HepG2 (cell line): ENCODE data around the gene BPIFB6. TPM values are rescaled to one million over a fixed set of nuclear protein-coding genes. Genes with fewer than 3 reads are reported as not detected.

Experiments
- ATAC-seq: fragments of 200-7000 bp; cut with Tn5 transposase; 3 replicates; pipeline ENCODE4 v1.9.1; 2020; ENCODE audit warnings: mild to moderate bottlenecking, moderate library complexity
- Bru-seq: library from RNA; stranded (reverse); fragments of 400-500 nt; gene quantifications from one replicate; lab custom pipeline; 2021; lab: Mats Ljungman, UMichigan
- BruChase-seq, 2 experiments: library from RNA; stranded (reverse); fragments of 400-500 nt; gene quantifications; one replicate each; lab custom pipeline; 2021; lab: Mats Ljungman, UMichigan
- BruUV-seq: library from RNA; stranded (reverse); fragments of 400-500 nt; replicated peaks from 2 replicates; lab custom pipeline; 2021; lab: Mats Ljungman, UMichigan
- CTCF ChIA-PET: fragments of 300-600 bp; formaldehyde crosslinking; extraction: SDS; loops from one replicate; lab custom pipeline; 2021; ENCODE audit warnings: low total read pairs, inconsistent platforms, low intra/inter-chr PET ratio; lab: Yijun Ruan, JAX
- POLR2A ChIA-PET: fragments of 350-600 bp; sonication (Branson Sonifier 250); formaldehyde crosslinking; loops from one replicate; lab custom pipeline; 2020; ENCODE audit warnings: antibody characterized with exemption, inconsistent platforms; lab: Yijun Ruan, JAX
- DNase-seq: peaks from one replicate; pipeline ENCODE4 v3.0.0-alpha.2; 2015; ENCODE audit warnings: low spot score
- FAIRE-seq: peaks from 3 replicates; lab custom pipeline; 2011; peaks lifted over from hg19 to GRCh38; lab: Jason Lieb, UNC
- H2AFZ ChIP-seq: one replicate; pipeline ENCODE4 v1.6.1; 2011; ENCODE audit warnings: low read length, inconsistent platforms
- H3K27ac ChIP-seq: fragments of 300-600 bp; 3 replicates; pipeline ENCODE4 v1.8.0; 2011; ENCODE audit warnings: mixed run types, mild to moderate bottlenecking, mixed read lengths, low read length, inconsistent platforms; ENCODE audit not compliant: insufficient read depth; ENCODE audit errors: extremely low read length
- H3K27me3 ChIP-seq, 2 experiments: fragments of 200-600 bp in 1 of 2; 2 replicates in 1 of 2; 3 replicates in 1 of 2; pipeline versions ENCODE4 v1.6.0 to v1.8.0; 2011; ENCODE audit warnings: low read length in 2 of 2, mild to moderate bottlenecking in 2 of 2, moderate library complexity in 2 of 2, inconsistent platforms in 1 of 2; ENCODE audit not compliant: insufficient read depth in 2 of 2, control insufficient read depth in 1 of 2
- H3K36me3 ChIP-seq, 2 experiments: fragments of 200-600 bp in 1 of 2; replicated peaks in 1 of 2; 2 replicates in 1 of 2; 3 replicates in 1 of 2; pipeline versions ENCODE4 v1.5.1 to v1.8.0; 2011; ENCODE audit warnings: low read length in 2 of 2, inconsistent platforms in 1 of 2; ENCODE audit not compliant: insufficient read depth in 2 of 2, control insufficient read depth in 1 of 2
- H3K4me1 ChIP-seq: 2 replicates; pipeline ENCODE4 v1.5.1; 2012; ENCODE audit warnings: low read length, inconsistent platforms; ENCODE audit not compliant: insufficient read depth
- H3K4me2 ChIP-seq: 2 replicates; pipeline ENCODE4 v1.6.0; 2011; ENCODE audit warnings: low read depth, low read length, inconsistent platforms
- H3K4me3 ChIP-seq, 3 experiments: fragments of 200-600 bp in 1 of 3; sonication (generic), shearing (Covaris generic) in 1 of 3; replicated peaks in 1 of 3; 2 replicates each; pipeline ENCODE4 v1.5.1; 2011 to 2016; ENCODE audit warnings: low read length in 3 of 3, inconsistent platforms in 2 of 3, low read depth in 2 of 3, mild to moderate bottlenecking in 2 of 3, control low read depth in 1 of 3, mixed read lengths in 1 of 3; ENCODE audit not compliant: insufficient read depth in 1 of 3
- H3K79me2 ChIP-seq: one replicate; pipeline ENCODE4 v1.6.1; 2011; ENCODE audit warnings: low read length, inconsistent platforms; ENCODE audit not compliant: insufficient read depth
- H3K9ac ChIP-seq: 2 replicates; pipeline ENCODE4 v1.6.0; 2011; ENCODE audit warnings: mild to moderate bottlenecking, low read depth, low read length, inconsistent platforms; ENCODE audit not compliant: insufficient read depth
- H3K9me3 ChIP-seq: 2 replicates; pipeline ENCODE4 v1.5.1; 2012; ENCODE audit warnings: mild to moderate bottlenecking, low read length
- H4K20me1 ChIP-seq: 2 replicates; pipeline ENCODE4 v1.6.0; 2011; ENCODE audit warnings: inconsistent platforms, mild to moderate bottlenecking, low read length, moderate library complexity; ENCODE audit not compliant: insufficient read depth
- ARNTL ChIP-seq: sonication (generic); formaldehyde crosslinking; IDR thresholded peaks from 2 replicates; pipeline ENCODE4 v1.4.0; 2020; ENCODE audit warnings: mild to moderate bottlenecking, missing genetic modification reagents
- EEA1 ChIP-seq: sonication (generic); formaldehyde crosslinking; IDR thresholded peaks from 2 replicates; pipeline ENCODE4 v1.5.1; 2020; ENCODE audit warnings: mild to moderate bottlenecking, missing genetic modification reagents, borderline replicate concordance
- FOXM1 ChIP-seq: sonication (generic); formaldehyde crosslinking; IDR thresholded peaks from 2 replicates; pipeline ENCODE4 v1.5.0; 2020; ENCODE audit warnings: missing genetic modification reagents
- MAFK ChIP-seq, 2 experiments: IDR thresholded peaks in 1 of 2; conservative IDR thresholded peaks in 1 of 2; 2 replicates each; pipeline ENCODE4 v1.6.1; 2011; ENCODE audit warnings: improper control_type of control experiment in 2 of 2, low read length in 2 of 2
- MXD1 ChIP-seq: sonication (generic); formaldehyde crosslinking; IDR thresholded peaks from 2 replicates; pipeline ENCODE4 v1.4.0; 2020; ENCODE audit warnings: mild to moderate bottlenecking, missing genetic modification reagents
- PRDM4 ChIP-seq: sonication (generic); formaldehyde crosslinking; IDR thresholded peaks from 2 replicates; pipeline ENCODE4 v1.9.0; 2021; ENCODE audit warnings: missing genetic modification reagents, borderline replicate concordance
- TCF12 ChIP-seq, 2 experiments: fragments of 450-650 bp in 1 of 2; sonication (generic) in 1 of 2; formaldehyde crosslinking in 1 of 2; IDR thresholded peaks; 2 replicates each; pipeline versions ENCODE4 v1.6.1 to v1.8.0; 2017 to 2022; ENCODE audit warnings: antibody characterized with exemption in 1 of 2, mild to moderate bottlenecking in 1 of 2, missing genetic modification reagents in 1 of 2, moderate library complexity in 1 of 2
- ZNF557 ChIP-seq: sonication (generic); formaldehyde crosslinking; IDR thresholded peaks from 2 replicates; pipeline ENCODE4 v1.4.0; 2020; ENCODE audit warnings: missing genetic modification reagents
- ZNF577 ChIP-seq: sonication (generic); formaldehyde crosslinking; IDR thresholded peaks from 2 replicates; pipeline ENCODE4 v1.4.0; 2020; ENCODE audit warnings: mild to moderate bottlenecking, low read depth, missing genetic modification reagents, borderline replicate concordance
- ZNF597 ChIP-seq: sonication (generic); formaldehyde crosslinking; IDR thresholded peaks from 2 replicates; pipeline ENCODE4 v1.5.0; 2020; ENCODE audit warnings: missing genetic modification reagents
- ZNF746 ChIP-seq: sonication (generic); formaldehyde crosslinking; IDR thresholded peaks from 2 replicates; pipeline ENCODE4 v1.8.0; 2022; ENCODE audit warnings: mild to moderate bottlenecking, missing genetic modification reagents
- ZNF770 ChIP-seq: sonication (generic); formaldehyde crosslinking; IDR thresholded peaks from 2 replicates; pipeline ENCODE4 v1.5.0; 2020; ENCODE audit warnings: mild to moderate bottlenecking, missing genetic modification reagents
- ZNF816 ChIP-seq: sonication (generic); formaldehyde crosslinking; IDR thresholded peaks from 2 replicates; pipeline ENCODE4 v1.8.0; 2022; ENCODE audit warnings: missing genetic modification reagents, mild to moderate bottlenecking, borderline replicate concordance
- WGBS: methylation state at CpG from one replicate; pipeline ENCODE4 v1.1.6; 2017; ENCODE audit warnings: low lambda C conversion rate; 5-methylcytosine and 5-hydroxymethylcytosine counted together
- in situ Hi-C: cut with HindIII; loops from 2 replicates; pipeline ENCODE4 v1.10.0; 2017; ENCODE audit warnings: low pct_unique_long_range_greater_than_20kb; ENCODE audit not compliant: extremely low pct_ligation_motif_present
- intact Hi-C: fragments of 100-400 bp; cut with micrococcal nuclease; formaldehyde crosslinking; loops from one replicate; pipeline ENCODE4 v1.10.0; 2022; ENCODE audit not compliant: unreplicated experiment
- long read RNA-seq, 2 experiments: library from RNA in 1 of 2; library from polyadenylated mRNA in 1 of 2; stranded (forward) in 1 of 2; unstranded in 1 of 2; transcript quantifications; one replicate each; pipeline ENCODE4 v2.0.0, GENCODE V29; 2019 to 2022
- polyA minus RNA-seq, 3 experiments: library from RNA; depleted of rRNA, polyadenylated mRNA; stranded (reverse); fragments of >200 nt; gene quantifications; 2 replicates each; pipeline ENCODE4 v1.2.3, GENCODE V29; 2011; ENCODE audit warnings: low replicate concordance in 1 of 3
- polyA plus RNA-seq, 8 experiments: library from polyadenylated mRNA; depleted of rRNA in 3 of 8; stranded (reverse) in 7 of 8; unstranded in 1 of 8; fragments of >200 nt; fragmentation: Illumina TruSeq in 4 of 8; extraction: Trizol in 4 of 8; gene quantifications; 2 replicates each; pipeline versions ENCODE4 v1.2.1 to v1.2.3, GENCODE V29; 2011 to 2016; ENCODE audit warnings: low read depth in 4 of 8, missing spikeins in 1 of 8, mixed read lengths in 1 of 8; ENCODE audit not compliant: insufficient read depth in 1 of 8
- total RNA-seq, 5 experiments: library from RNA; depleted of rRNA; stranded (reverse); fragments of >200 nt; fragmentation: Illumina TruSeq; extraction: Trizol; gene quantifications; 2 replicates each; pipeline ENCODE4 v1.2.3, GENCODE V29; 2016; ENCODE audit warnings: low read depth in 1 of 5

BPIFB6 gene
- total RNA-seq (2016; rRNA removed; fragmentation: Illumina TruSeq; extraction: Trizol), result 0.13 TPM in 1 of 2 replicates, not detected in the other
- total RNA-seq (2016; cell fraction: cytosol; rRNA removed; fragmentation: Illumina TruSeq; extraction: Trizol; ENCODE audit: low read depth), result not detected in 2 replicates
- total RNA-seq (2016; cell fraction: insoluble cytoplasmic fraction; rRNA removed; fragmentation: Illumina TruSeq; extraction: Trizol), result not detected in 2 replicates
- not detected in 2 replicates for total RNA-seq (2016; cell fraction: membrane; rRNA removed; fragmentation: Illumina TruSeq; extraction: Trizol)
- total RNA-seq (2016; cell fraction: nucleus; rRNA removed; fragmentation: Illumina TruSeq; extraction: Trizol), result 0.28 TPM in 1 of 2 replicates, not detected in the other
- 1.7 and 3.1 TPM in 2 replicates for polyA plus RNA-seq (2011; rRNA removed)
- polyA plus RNA-seq (2011; cell fraction: cytosol; rRNA removed), result 0.36 and 0.92 TPM in 2 replicates
- polyA plus RNA-seq (2011; cell fraction: nucleus; rRNA removed), result 16.0 and 30.7 TPM in 2 replicates
- polyA plus RNA-seq (2012), result 1.9 and 4.7 TPM in 2 replicates
- polyA plus RNA-seq (2016; cell fraction: cytosol; fragmentation: Illumina TruSeq; extraction: Trizol; ENCODE audit: low read depth), result not detected in 2 replicates
- not detected in 2 replicates for polyA plus RNA-seq (2016; cell fraction: insoluble cytoplasmic fraction; fragmentation: Illumina TruSeq; extraction: Trizol; ENCODE audit: low read depth)
- polyA plus RNA-seq (2016; cell fraction: membrane; fragmentation: Illumina TruSeq; extraction: Trizol; ENCODE audit: low read depth), result not detected in 2 replicates
- 0.32 TPM in 1 of 2 replicates, not detected in the other for polyA plus RNA-seq (2016; cell fraction: nucleus; fragmentation: Illumina TruSeq; extraction: Trizol; ENCODE audit: insufficient read depth, low read depth)
- 2.3 TPM in 1 of 2 replicates, not detected in the other for polyA minus RNA-seq (2011; rRNA and poly(A)+ RNA removed; ENCODE audit: low replicate concordance)
- not detected in 2 replicates for polyA minus RNA-seq (2011; cell fraction: cytosol; rRNA and poly(A)+ RNA removed)
- polyA minus RNA-seq (2011; cell fraction: nucleus; rRNA and poly(A)+ RNA removed), result 2.2 and 2.5 TPM in 2 replicates
- percentile 48 among the genes with signal in this experiment for Bru-seq, nascent RNA
- BruChase-seq, experiment 1, labeled RNA remaining after a 6-hour chase, result percentile 47 among the genes with signal in this experiment
- percentile 59 among the genes with signal in this experiment for BruChase-seq, experiment 2, labeled RNA remaining after a 2-hour chase
- long read RNA-seq, experiment 1, result 0 reads
- long read RNA-seq, experiment 2, result 0 reads

GRCh38 chr20:33031531-33031930 is at the start of gene BPIFB6:
TSS of gene BPIFB6 (plus strand) at chr20:33031648. CDS start at chr20:33031648, 0 bp downstream.
- WGBS, result 57% methylated on average over 7 of the region's 10 CpGs
- DNase-seq (no peak), ATAC-seq (no peak), FAIRE-seq (no peak)
- no peak within 1 kb of the TSS for H3K4me2 ChIP-seq
- no peaks in the 10 kb centered on the region for H3K36me3 ChIP-seq
- H4K20me1 ChIP-seq, result no peaks in the 10 kb centered on the region
- intact Hi-C loops (no loop called here), in situ Hi-C loops (no loop called here)
- no peak within 1 kb of the TSS for H3K4me3 ChIP-seq
- ChIA-PET CTCF (no interaction called here), POLR2A (interaction anchor here (1.9 kb wide), 1 partner anchor 11 kb away, joined by 6 read pairs; no protein-coding TSS in a partner anchor)
- H3K9me3 ChIP-seq, result no peaks in the 10 kb centered on the region
- H3K79me2 ChIP-seq, result no peaks in the 10 kb centered on the region
- BruUV-seq, result no TSS peak
- no peak within 1 kb of the TSS for H2AFZ ChIP-seq
- peaks cover 1 to 23% of the 10 kb centered on the region in 2 experiments; a peak in 3 of 5 replicates for H3K27me3 ChIP-seq
- H3K27ac ChIP-seq, result no peak within 1 kb of the TSS
- H3K4me1 ChIP-seq, result peaks cover 29% of the 10 kb centered on the region
- no peak within 1 kb of the TSS for H3K9ac ChIP-seq
- TF ChIP-seq TCF12 (IDR thresholded peaks at IDR 0.05), result no peak
- no peak for TF ChIP-seq TCF12 (CRISPR knock-in tag; IDR thresholded peaks at IDR 0.05)
- TF ChIP-seq PRDM4 (CRISPR knock-in tag), result no peak
- TF ChIP-seq ZNF746 (CRISPR knock-in tag), result no peak
- no peak for TF ChIP-seq ZNF557 (CRISPR knock-in tag)
- TF ChIP-seq ZNF770 (CRISPR knock-in tag), result no peak
- TF ChIP-seq EEA1 (CRISPR knock-in tag), result no peak
- TF ChIP-seq FOXM1 (CRISPR knock-in tag), result no peak
- TF ChIP-seq MAFK (conservative IDR thresholded peaks at IDR 0.05 in 1 of 2, IDR thresholded peaks at IDR 0.05 in 1 of 2; ENCODE audit: low read length in 2 of 2), result no peak
- no peak for TF ChIP-seq ZNF597 (CRISPR knock-in tag)
- no peak for TF ChIP-seq MXD1 (CRISPR knock-in tag)
- no peak for TF ChIP-seq ARNTL
- TF ChIP-seq ZNF577, result no peak
- no peak for TF ChIP-seq ZNF816
